NCI-H510A treated with DMSO at 0.1 percent for 48 hours (cell line): Measurements from ENCODE around the gene THSD4.
"Not testable (repeated sequence)": the region's sequence is repeated elsewhere in the genome, so short reads cannot be mapped to it uniquely, and the experiment has no call there.

Source experiments
- DNase-seq: peaks from one replicate; lab custom pipeline; 2025; lab: John Stamatoyannopoulos, UW

THSD4 gene

GRCh38 chr15:71261418-71261817 lies 146.1 kb downstream of the THSD4 start:
- no peak for DNase-seq

- DNase-seq = no peak
Measured at GRCh38 chr15:71261909-71262308, 146.6 kb downstream of the THSD4 start.

- DNase-seq = no peak
Measured at GRCh38 chr15:71262599-71262998, 147.3 kb downstream of the THSD4 start.

- not testable (repeated sequence) for DNase-seq
Measured at GRCh38 chr15:71265606-71266005, 150.3 kb downstream of the THSD4 start.

- no peak for DNase-seq
Measured at GRCh38 chr15:71271327-71271726, 156.1 kb downstream of the THSD4 start.

- no peak for DNase-seq
Measured at GRCh38 chr15:71272932-71273331, 157.7 kb downstream of the THSD4 start.

GRCh38 chr15:71273731-71274447 lies 158.6 kb downstream of the THSD4 start:
- DNase-seq = no peak

GRCh38 chr15:71274448-71274798 lies 159.2 kb downstream of the THSD4 start:
- DNase-seq = no peak

- DNase-seq = no peak
Measured at GRCh38 chr15:71275098-71275497, 159.8 kb downstream of the THSD4 start.

- no peak for DNase-seq
Measured at GRCh38 chr15:71275566-71276335, 160.5 kb downstream of the THSD4 start.

- no peak for DNase-seq
Measured at GRCh38 chr15:71276336-71276665, 161.0 kb downstream of the THSD4 start.

- peak; percentile 69 for DNase-seq
Measured at GRCh38 chr15:71278989-71279756, 163.9 kb downstream of the THSD4 start.

- no peak for DNase-seq
Measured at GRCh38 chr15:71279757-71280141, 164.5 kb downstream of the THSD4 start.

- no peak for DNase-seq
Measured at GRCh38 chr15:71280206-71280605, 164.9 kb downstream of the THSD4 start.

GRCh38 chr15:71281256-71281655 lies 166.0 kb downstream of the THSD4 start:
- no peak for DNase-seq

- DNase-seq = no peak
Measured at GRCh38 chr15:71282076-71282475, 166.8 kb downstream of the THSD4 start.

- DNase-seq = no peak
Measured at GRCh38 chr15:71288348-71288955, 173.2 kb downstream of the THSD4 start.

GRCh38 chr15:71290002-71290401 lies 174.7 kb downstream of the THSD4 start:
- DNase-seq = no peak

GRCh38 chr15:71290881-71291635 lies 175.8 kb downstream of the THSD4 start:
- no peak for DNase-seq

GRCh38 chr15:71291723-71292122 lies 176.5 kb downstream of the THSD4 start:
- DNase-seq = no peak

GRCh38 chr15:71293723-71294122 lies 178.5 kb downstream of the THSD4 start:
- DNase-seq = no peak
